Measurements from ENCODE around the gene EGFL7.
"Not testable (repeated sequence)": the region's sequence is repeated elsewhere in the genome, so short reads cannot be mapped to it uniquely, and the experiment has no call there.

EGFL7 gene

DNA sequence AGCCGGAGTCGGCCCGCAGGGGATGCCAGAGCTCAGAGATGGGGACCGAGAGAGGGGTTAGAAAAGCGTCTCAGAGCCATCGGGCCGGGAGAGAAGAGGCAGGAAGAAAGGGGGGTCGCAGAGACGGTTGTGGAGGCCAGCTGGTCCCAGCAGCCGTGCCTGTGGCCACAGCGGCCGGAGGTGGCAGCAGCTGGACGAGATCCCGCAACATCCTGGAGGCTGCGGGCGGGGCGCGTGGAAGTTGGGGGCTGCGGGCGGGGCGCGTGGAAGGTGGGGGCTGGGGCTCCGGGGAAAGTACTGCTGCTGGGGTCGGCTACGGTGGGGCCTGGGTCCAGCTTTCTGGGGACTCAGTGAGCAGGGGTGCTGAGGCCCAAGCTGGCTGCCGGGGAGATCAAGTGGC, 34.4 kb upstream of the EGFL7 start:
- DNase-seq (ENCODE audit: low spot score): no peak
- in situ Hi-C loops (cut with MboI; ENCODE audit: low sequenced_read_pairs, unreplicated experiment): loop anchor here (5.0 kb wide), 1 partner anchor 136 kb away; no protein-coding TSS in a partner anchor
- TF ChIP-seq, protein P1, sequence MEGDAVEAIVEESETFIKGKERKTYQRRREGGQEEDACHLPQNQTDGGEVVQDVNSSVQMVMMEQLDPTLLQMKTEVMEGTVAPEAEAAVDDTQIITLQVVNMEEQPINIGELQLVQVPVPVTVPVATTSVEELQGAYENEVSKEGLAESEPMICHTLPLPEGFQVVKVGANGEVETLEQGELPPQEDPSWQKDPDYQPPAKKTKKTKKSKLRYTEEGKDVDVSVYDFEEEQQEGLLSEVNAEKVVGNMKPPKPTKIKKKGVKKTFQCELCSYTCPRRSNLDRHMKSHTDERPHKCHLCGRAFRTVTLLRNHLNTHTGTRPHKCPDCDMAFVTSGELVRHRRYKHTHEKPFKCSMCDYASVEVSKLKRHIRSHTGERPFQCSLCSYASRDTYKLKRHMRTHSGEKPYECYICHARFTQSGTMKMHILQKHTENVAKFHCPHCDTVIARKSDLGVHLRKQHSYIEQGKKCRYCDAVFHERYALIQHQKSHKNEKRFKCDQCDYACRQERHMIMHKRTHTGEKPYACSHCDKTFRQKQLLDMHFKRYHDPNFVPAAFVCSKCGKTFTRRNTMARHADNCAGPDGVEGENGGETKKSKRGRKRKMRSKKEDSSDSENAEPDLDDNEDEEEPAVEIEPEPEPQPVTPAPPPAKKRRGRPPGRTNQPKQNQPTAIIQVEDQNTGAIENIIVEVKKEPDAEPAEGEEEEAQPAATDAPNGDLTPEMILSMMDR (IDR thresholded peaks at IDR 0.05; ENCODE audit: borderline replicate concordance, control extremely low read depth, extremely low read depth, insufficient read depth, missing control alignments): no peak

DNA sequence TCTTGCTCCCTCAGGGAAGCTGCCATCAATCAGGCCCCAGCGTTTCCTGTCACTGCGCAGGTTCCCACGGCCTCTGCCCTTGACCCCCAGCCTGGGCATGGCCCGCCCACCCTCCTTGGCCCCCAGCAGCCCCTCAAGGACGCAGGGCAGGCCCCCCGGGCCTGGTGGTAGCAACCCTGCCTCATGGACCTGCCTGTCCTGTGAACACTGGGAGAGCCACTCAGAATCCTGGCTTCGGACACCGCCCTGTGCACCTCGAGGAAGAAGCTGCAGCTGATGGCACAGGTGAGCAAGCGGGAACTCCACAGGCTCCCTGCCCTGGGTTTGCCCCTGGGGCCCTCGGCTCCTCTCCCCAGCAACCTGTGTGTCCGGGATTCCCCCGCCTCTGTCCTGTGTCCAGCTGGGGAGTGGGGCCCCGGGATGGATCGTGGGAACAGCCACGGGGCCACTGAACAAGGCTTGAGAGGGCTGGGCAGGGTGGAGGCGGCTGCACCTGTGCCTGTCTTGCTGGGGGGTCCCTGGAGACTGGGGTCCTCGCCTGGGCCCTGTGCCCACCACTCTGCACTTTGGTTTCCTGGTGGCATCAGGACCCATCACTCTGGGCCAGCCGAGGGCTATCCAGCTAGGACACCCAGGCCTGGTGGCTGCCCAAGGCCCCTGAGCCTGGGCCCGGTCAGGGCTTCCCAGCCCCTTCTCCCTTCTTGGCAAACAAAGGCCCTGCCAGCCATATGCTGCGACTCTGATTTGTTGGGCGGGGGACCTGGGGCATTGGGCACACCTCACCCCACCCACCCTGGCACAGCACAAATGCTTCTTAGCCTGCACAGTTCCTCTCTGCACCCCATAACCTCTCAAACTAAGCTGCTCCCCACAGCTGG, 33.5 kb upstream of the EGFL7 start:
- no peak for DNase-seq (ENCODE audit: low spot score)
- in situ Hi-C loops (cut with MboI; ENCODE audit: low sequenced_read_pairs, unreplicated experiment): loop anchor here (5.0 kb wide), 1 partner anchor 137 kb away; no protein-coding TSS in a partner anchor

DNA sequence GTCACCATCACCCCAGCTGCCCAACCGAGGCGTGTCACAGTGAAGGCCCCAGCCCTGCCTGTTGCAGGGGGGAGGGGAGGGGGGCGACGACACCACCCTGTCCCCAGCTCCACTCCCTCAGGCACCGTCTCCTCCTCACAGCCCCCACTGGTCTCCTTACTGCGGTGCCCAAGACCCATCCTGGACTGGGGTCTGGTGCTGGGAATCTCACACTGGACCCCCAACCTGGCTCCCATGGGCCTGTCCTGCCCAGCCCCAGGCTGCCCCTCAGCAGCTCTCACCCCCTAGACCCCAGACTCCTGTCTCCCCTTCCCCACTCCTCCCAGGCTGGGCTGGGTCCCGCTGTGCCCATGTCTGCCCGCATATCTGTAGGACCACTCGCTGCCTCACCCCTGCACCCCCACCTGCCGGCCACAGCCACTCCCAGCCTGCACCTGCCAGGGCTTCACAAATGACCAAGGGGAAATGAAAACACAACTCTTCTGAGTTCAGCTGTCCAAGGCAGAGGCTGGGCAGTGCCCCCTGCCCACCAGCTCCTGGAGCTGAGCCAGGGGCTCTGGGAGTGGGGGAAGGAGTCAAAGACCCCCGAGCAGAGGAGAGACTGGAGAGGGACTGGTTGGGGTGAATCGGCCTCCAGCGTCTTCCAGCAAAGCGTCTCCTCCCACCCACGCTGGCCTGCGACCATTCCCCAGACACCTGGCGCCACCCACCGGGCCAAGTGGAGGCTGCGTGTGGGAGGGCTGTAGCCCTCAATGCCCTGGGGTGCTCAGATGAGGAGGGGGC, 32.6 kb upstream of the EGFL7 start:
- TF ChIP-seq, protein P1 (IDR thresholded peaks at IDR 0.05; ENCODE audit: borderline replicate concordance, control extremely low read depth, extremely low read depth, insufficient read depth, missing control alignments): peak; percentile 78
- peak; percentile 85 for DNase-seq (ENCODE audit: low spot score)
- in situ Hi-C loops (cut with MboI; ENCODE audit: low sequenced_read_pairs, unreplicated experiment): loop anchor here (5.0 kb wide), 1 partner anchor 138 kb away; no protein-coding TSS in a partner anchor

More for the DNA sequence above, 33.5 kb upstream of the EGFL7 start:
- TF ChIP-seq, protein P1 (IDR thresholded peaks at IDR 0.05; ENCODE audit: borderline replicate concordance, control extremely low read depth, extremely low read depth, insufficient read depth, missing control alignments): no peak

DNA sequence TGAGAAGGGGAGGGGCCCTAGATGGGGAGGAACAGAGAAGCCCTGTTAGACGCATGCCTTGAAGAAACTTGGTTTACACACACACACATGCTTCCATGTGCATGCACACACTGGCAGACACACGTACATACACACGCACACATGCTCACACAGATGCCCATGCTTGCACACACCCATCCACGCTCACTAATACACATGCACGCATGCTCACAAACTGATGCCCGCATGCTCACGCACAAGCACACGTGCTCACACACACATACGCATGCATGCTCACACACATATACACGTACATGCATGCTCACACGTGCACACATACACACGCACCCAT, 32.1 kb upstream of the EGFL7 start:
- TF ChIP-seq, protein P1 (IDR thresholded peaks at IDR 0.05; ENCODE audit: borderline replicate concordance, control extremely low read depth, extremely low read depth, insufficient read depth, missing control alignments): no peak
- in situ Hi-C loops (cut with MboI; ENCODE audit: low sequenced_read_pairs, unreplicated experiment): no loop called here
- no peak for DNase-seq (ENCODE audit: low spot score)

DNA sequence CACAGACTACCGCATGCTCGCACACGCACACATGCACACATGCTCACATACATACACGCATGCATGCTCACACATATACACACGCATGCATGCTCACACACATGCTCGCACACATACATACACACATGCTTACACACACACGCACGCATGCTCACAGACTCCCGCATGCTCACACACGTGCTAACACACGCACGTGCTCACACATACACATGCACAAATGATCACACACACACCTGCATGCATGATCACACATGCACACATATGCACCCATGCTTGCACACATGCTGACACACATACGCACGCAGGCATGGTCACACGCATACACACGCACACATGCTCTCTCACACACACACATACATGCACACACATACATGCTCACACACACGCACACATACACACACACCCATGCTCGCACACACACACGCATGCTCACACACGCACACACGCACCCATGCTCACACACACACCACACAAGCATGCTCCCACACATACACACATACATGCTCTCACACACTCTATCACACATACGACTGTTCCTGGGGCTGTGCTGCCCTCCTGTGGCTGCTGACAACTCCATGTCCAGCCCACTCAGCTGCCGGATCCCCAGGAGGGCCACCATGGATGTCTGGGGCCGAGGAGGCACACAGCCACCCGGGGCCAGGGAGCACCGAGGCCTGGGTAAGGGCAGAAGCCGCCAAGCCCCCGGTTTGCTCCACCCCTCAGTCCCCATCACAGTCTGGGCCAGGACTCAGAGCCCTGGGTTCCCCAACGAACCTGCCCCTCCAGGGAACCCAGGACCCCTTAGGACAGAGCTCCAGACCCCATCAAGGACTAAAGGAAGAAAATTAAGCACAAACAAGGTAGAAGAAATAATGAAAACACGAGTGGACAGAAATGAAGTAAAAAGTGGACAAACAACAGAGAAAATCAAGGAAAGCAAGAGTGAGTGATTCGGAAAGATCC, 31.4 kb upstream of the EGFL7 start:
- peak; percentile 86 for DNase-seq (ENCODE audit: low spot score)
- TF ChIP-seq, protein P1 (IDR thresholded peaks at IDR 0.05; ENCODE audit: borderline replicate concordance, control extremely low read depth, extremely low read depth, insufficient read depth, missing control alignments): peak; percentile 74
- in situ Hi-C loops (cut with MboI; ENCODE audit: low sequenced_read_pairs, unreplicated experiment): no loop called here

DNA sequence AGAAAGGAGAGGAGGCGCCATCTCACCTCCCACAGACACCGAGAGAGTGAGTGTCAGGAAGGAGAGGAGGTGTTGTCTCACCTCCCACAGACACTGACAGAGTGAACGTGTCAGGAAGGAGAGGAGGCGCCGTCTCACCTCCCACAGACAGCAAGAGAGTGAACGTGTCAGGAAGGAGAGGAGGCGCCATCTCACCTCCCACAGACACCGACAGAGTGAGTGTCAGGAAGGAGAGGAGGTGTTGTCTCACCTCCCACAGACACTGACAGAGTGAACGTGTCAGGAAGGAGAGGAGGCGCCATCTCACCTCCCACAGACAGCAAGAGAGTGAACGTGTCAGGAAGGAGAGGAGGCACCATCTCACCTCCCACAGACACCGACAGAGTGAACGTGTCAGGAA, 30.6 kb upstream of the EGFL7 start:
- in situ Hi-C loops (cut with MboI; ENCODE audit: low sequenced_read_pairs, unreplicated experiment); DNase-seq (ENCODE audit: low spot score): not testable (repeated sequence)

DNA sequence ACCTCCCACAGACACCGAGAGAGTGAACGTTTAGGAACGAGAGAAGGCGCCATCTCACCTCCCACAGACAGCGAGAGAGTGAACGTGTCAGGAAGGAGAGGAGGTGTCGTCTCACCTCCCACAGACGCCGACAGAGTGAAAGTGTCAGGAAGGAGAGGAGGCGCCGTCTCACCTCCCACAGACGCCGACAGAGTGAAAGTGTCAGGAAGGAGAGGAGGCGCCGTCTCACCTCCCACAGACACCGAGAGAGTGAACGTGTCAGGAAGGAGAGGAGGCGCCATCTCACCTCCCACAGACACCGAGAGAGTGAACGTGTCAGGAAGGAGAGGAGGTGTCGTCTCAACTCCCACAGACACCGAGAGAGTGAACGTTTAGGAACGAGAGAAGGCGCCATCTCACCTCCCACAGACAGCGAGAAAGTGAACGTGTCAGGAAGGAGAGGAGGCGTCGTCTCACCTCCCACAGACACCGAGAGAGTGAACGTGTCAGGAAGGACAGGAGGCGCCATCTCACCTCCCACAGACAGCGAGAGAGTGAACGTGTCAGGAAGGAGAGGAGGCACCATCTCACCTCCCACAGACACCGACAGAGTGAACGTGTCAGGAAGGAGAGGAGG, 30.1 kb upstream of the EGFL7 start:
- in situ Hi-C loops (cut with MboI; ENCODE audit: low sequenced_read_pairs, unreplicated experiment); DNase-seq (ENCODE audit: low spot score): not testable (repeated sequence)
